ENCODE results near the gene TM9SF4. TPM values are rescaled to one million over a fixed set of nuclear protein-coding genes. Genes with fewer than 3 reads are reported as not detected.
A peak's percentile ranks its signal among the peaks of the same experiment; 100 is the strongest.
"Not testable (repeated sequence)": the region's sequence is repeated elsewhere in the genome, so short reads cannot be mapped to it uniquely, and the experiment has no call there.

TM9SF4 gene
- total and polyA plus RNA-seq, 8 donors, result 56.2 to 63.5 (median 60.1) TPM

- H3K36me3 ChIP-seq, result peaks cover 0 to 6% of the 10 kb centered on the region in 2 donors
- no peak overlapping the region for H3K4me3 ChIP-seq
- H3K4me1 ChIP-seq, result peaks cover 10 to 78% of the 10 kb centered on the region in 2 donors
- no peaks in the 10 kb centered on the region for H3K27me3 ChIP-seq
- H3K27ac ChIP-seq, result peak overlapping the region in 1 of 2 donors; percentile 98
- intact Hi-C loops (cut with DNase I), result no loop called here
- TF ChIP-seq CTCF (IDR thresholded peaks at IDR 0.05), result no peak
- ATAC-seq, result no peak
- no peak for DNase-seq
- H3K9me3 ChIP-seq, result no peaks in the 10 kb centered on the region
These were observed 4.2 kb downstream of the TM9SF4 start for GRCh38 chr20:32113591-32114260.

GRCh38 chr20:32114305-32114960 lies 4.9 kb downstream of the TM9SF4 start:
- ATAC-seq (no peak), DNase-seq (no peak)
- H3K4me1 ChIP-seq, result peaks cover 10 to 78% of the 10 kb centered on the region in 2 donors
- intact Hi-C loops (cut with DNase I), result no loop called here
- no peak overlapping the region for H3K4me3 ChIP-seq
- peaks cover 0 to 6% of the 10 kb centered on the region in 2 donors for H3K36me3 ChIP-seq
- no peaks in the 10 kb centered on the region for H3K9me3 ChIP-seq
- no peak overlapping the region for H3K27ac ChIP-seq
- TF ChIP-seq CTCF (IDR thresholded peaks at IDR 0.05), result no peak
- H3K27me3 ChIP-seq, result no peaks in the 10 kb centered on the region

GRCh38 chr20:32115211-32115767 lies 5.8 kb downstream of the TM9SF4 start:
- Histone ChIP-seq H3K27ac (no peak overlapping the region), H3K27me3 (no peaks in the 10 kb centered on the region), H3K36me3 (peaks cover 0 to 6% of the 10 kb centered on the region in 2 donors), H3K9me3 (no peaks in the 10 kb centered on the region), H3K4me1 (peaks cover 9 to 73% of the 10 kb centered on the region in 2 donors), H3K4me3 (no peak overlapping the region)
- TF ChIP-seq CTCF (IDR thresholded peaks at IDR 0.05), result no peak
- intact Hi-C loops (cut with DNase I), result no loop called here
- no peak for ATAC-seq
- no peak for DNase-seq

GRCh38 chr20:32116079-32116521 lies 6.6 kb downstream of the TM9SF4 start:
- ATAC-seq, result no peak
- TF ChIP-seq CTCF (IDR thresholded peaks at IDR 0.05), result no peak

GRCh38 chr20:32116796-32117195 lies 7.3 kb downstream of the TM9SF4 start:
- DNase-seq; intact Hi-C loops (cut with DNase I); H3K4me3 ChIP-seq; H3K36me3 ChIP-seq; H3K27ac ChIP-seq; ATAC-seq; H3K9me3 ChIP-seq; H3K27me3 ChIP-seq: not testable (repeated sequence)
- H3K4me1 ChIP-seq, result peaks cover 0 to 61% of the 10 kb centered on the region in 2 donors

More at GRCh38 chr20:32116079-32116521, 6.6 kb downstream of the TM9SF4 start:
- intact Hi-C loops (cut with DNase I), result no loop called here
- Histone ChIP-seq H3K27ac (no peak overlapping the region), H3K4me1 (peaks cover under 1 to 68% of the 10 kb centered on the region in 2 donors), H3K36me3 (peaks cover 0 to 6% of the 10 kb centered on the region in 2 donors), H3K9me3 (no peaks in the 10 kb centered on the region), H3K27me3 (no peaks in the 10 kb centered on the region), H3K4me3 (no peak overlapping the region)
- DNase-seq, result no peak

- peaks cover 0 to 44% of the 10 kb centered on the region in 2 donors for H3K4me1 ChIP-seq
- ATAC-seq; H3K27me3 ChIP-seq; DNase-seq; intact Hi-C loops (cut with DNase I); H3K36me3 ChIP-seq; H3K27ac ChIP-seq; H3K9me3 ChIP-seq; H3K4me3 ChIP-seq: not testable (repeated sequence)
These were observed 8.9 kb downstream of the TM9SF4 start for GRCh38 chr20:32118427-32118826.
